Astrocyte of the spinal cord (primary cell): ENCODE data around the gene RUNDC3A.

Source experiments
- DNase-seq: peaks from one replicate; pipeline ENCODE4 v3.0.0; 2011; ENCODE audit warnings: low read depth, low spot score
- H3K4me3 ChIP-seq: 2 replicates; pipeline ENCODE4 v1.5.1; 2011; ENCODE audit warnings: low read depth, mild to moderate bottlenecking, low read length, moderate library complexity
- CTCF ChIP-seq: IDR thresholded peaks from 2 replicates; pipeline ENCODE4 v1.5.1; 2012; ENCODE audit warnings: low read depth, mild to moderate bottlenecking, low read length, inconsistent platforms
- in situ Hi-C: cut with HindIII; loops from 2 replicates; pipeline ENCODE4 v1.10.0; 2017; ENCODE audit warnings: low sequenced_read_pairs

Gene RUNDC3A

GRCh38 chr17:44273607-44274006, 34.8 kb upstream of the RUNDC3A start:
- in situ Hi-C loops: no loop called here
- no peak overlapping the region for H3K4me3 ChIP-seq
- DNase-seq: no peak

GRCh38 chr17:44277976-44278375, 30.4 kb upstream of the RUNDC3A start:
- no peak overlapping the region for H3K4me3 ChIP-seq
- no peak for TF ChIP-seq CTCF
- in situ Hi-C loops: no loop called here
- no peak for DNase-seq

More at GRCh38 chr17:44273607-44274006, 34.8 kb upstream of the RUNDC3A start:
- no peak for TF ChIP-seq CTCF

- DNase-seq: no peak
- in situ Hi-C loops: no loop called here
- no peak for TF ChIP-seq CTCF
- H3K4me3 ChIP-seq: no peak overlapping the region
Observed at GRCh38 chr17:44279346-44279665, 29.1 kb upstream of the RUNDC3A start.

- TF ChIP-seq CTCF: no peak
- DNase-seq: peak; percentile 87
- in situ Hi-C loops: no loop called here
- no peak overlapping the region for H3K4me3 ChIP-seq
Observed at GRCh38 chr17:44279666-44280391, 28.6 kb upstream of the RUNDC3A start.

GRCh38 chr17:44280392-44280937, 27.9 kb upstream of the RUNDC3A start:
- in situ Hi-C loops: no loop called here
- no peak for TF ChIP-seq CTCF
- no peak for DNase-seq
- no peak overlapping the region for H3K4me3 ChIP-seq

GRCh38 chr17:44281570-44281969, 26.8 kb upstream of the RUNDC3A start:
- no peak for DNase-seq
- no peak overlapping the region for H3K4me3 ChIP-seq
- no peak for TF ChIP-seq CTCF
- in situ Hi-C loops: no loop called here
